Psoas muscle (tissue), 8 donors: ENCODE data around the gene MTMR3. TPM values are rescaled to one million over a fixed set of nuclear protein-coding genes. Genes with fewer than 3 reads are reported as not detected.

ENCODE experiments used
- ATAC-seq, 4 donors: fragments of 200-7000 bp; cut with Tn5 transposase; one replicate each; pipeline ENCODE4 v1.9.1; 2020; ENCODE audit warnings: moderate library complexity in 3 of 4, mild to moderate bottlenecking in 2 of 4
- DNase-seq, 2 donors: peaks; one replicate each; pipeline ENCODE4 v3.0.0-alpha.2; 2020
- H3K27ac ChIP-seq: fragments of 200-600 bp; one replicate; pipeline ENCODE4 v1.8.0; 2022
- H3K27me3 ChIP-seq, 3 donors: fragments of 200-600 bp in 1 of 3; one replicate each; pipeline versions ENCODE4 v1.6.1 to v1.8.0; 2013 to 2022; ENCODE audit warnings: low read length in 2 of 3, mild to moderate bottlenecking in 2 of 3, moderate library complexity in 1 of 3; ENCODE audit not compliant: insufficient read depth in 3 of 3
- H3K36me3 ChIP-seq, 2 donors: fragments of 200-600 bp in 1 of 2; one replicate each; pipeline versions ENCODE4 v1.6.1 to v1.8.0; 2013 to 2022; ENCODE audit warnings: low read depth in 1 of 2, mild to moderate bottlenecking in 1 of 2, moderate library complexity in 1 of 2; ENCODE audit not compliant: insufficient read depth in 1 of 2
- H3K4me1 ChIP-seq: fragments of 200-600 bp; one replicate; pipeline ENCODE4 v1.8.0; 2022
- H3K4me3 ChIP-seq: fragments of 200-600 bp; one replicate; pipeline ENCODE4 v1.8.0; 2022; ENCODE audit warnings: mild to moderate bottlenecking
- H3K9me3 ChIP-seq: fragments of 200-600 bp; one replicate; pipeline ENCODE4 v1.8.0; 2022
- WGBS, 3 donors: extraction: QIAGEN DNeasy Blood & Tissue Kit; methylation state at CpG; one replicate each; pipeline versions ENCODE4 v1.1.6 to v1.1.7; 2013; 5-methylcytosine and 5-hydroxymethylcytosine counted together
- intact Hi-C, 2 donors: fragments of 100-400 bp; cut with DNase I; formaldehyde crosslinking; loops; one replicate each; pipeline versions ENCODE4 v1.11.0 to v1.14.2; 2022
- polyA plus RNA-seq, 3 donors: library from polyadenylated mRNA; stranded (reverse); fragments of 200-250 nt; gene quantifications; one replicate each; pipeline ENCODE4 v1.2.3, GENCODE V29; 2013
- total RNA-seq, 4 donors: library from RNA; stranded (reverse); fragmentation: NEBNext Ultra II Directional in 2 of 4; extraction: Animal tissue kit (Norgen Biotek cat#: 25700) in 2 of 4; gene quantifications; one replicate each; pipeline versions ENCODE4 v1.2.1 to v1.2.4, GENCODE V29; 2021 to 2023
- TF ChIP-seq, protein P1 (sequence below): fragments of 200-600 bp; IDR thresholded peaks from one replicate; pipeline ENCODE4 v1.8.0; 2022; ENCODE audit warnings: antibody characterized with exemption
- donor health status: healthy with polysubstance abuse.
- donor health status: DM: no; HTN: no; CAD: no; lungs with moderate emphysema.
- donor health status: Bipolar disorder and iron deficiency.
- donor health status: healthy.
- donor health status: DM: yes; HTN: yes; CAD: no.
- donor health status: DM: no; HTN: no; CAD: no.
- donor health status: DM: no; HTN: no; CAD: no.
- donor health status: DM: yes; HTN: yes; CAD: no.

MTMR3 gene
- total and polyA plus RNA-seq, 7 donors, result 7.8 to 37.9 (median 31.8) TPM

DNA sequence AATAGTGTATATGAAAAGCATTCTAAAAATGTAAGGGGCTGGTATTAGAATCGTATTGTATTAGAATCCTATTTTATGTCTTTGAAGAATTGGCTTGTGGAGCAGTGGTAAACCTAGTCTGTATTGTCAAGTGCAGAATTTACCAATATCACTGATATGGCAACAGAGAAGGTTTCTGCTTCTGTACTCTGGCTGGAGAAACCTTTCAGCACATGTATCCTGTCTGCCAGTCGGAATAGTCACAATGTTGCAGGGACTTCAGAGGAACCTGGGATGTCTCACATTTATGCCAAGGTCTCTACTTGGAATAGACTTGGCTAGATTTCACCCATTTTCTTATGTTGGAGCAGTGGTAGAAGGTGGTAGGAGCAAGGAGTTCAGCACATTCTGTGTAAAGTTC lies 4.4 kb downstream of the MTMR3 start:
- Histone ChIP-seq H3K9me3 (no peaks in the 10 kb centered on the region), H3K36me3 (no peaks in the 10 kb centered on the region), H3K27me3 (no peaks in the 10 kb centered on the region), H3K4me3 (peak overlapping the region; percentile 22), H3K4me1 (peaks cover 62% of the 10 kb centered on the region), H3K27ac (peak overlapping the region; percentile 50)
- intact Hi-C loops, result no loop called here
- ATAC-seq (no peak), DNase-seq (no peak)
- TF ChIP-seq, protein P1, sequence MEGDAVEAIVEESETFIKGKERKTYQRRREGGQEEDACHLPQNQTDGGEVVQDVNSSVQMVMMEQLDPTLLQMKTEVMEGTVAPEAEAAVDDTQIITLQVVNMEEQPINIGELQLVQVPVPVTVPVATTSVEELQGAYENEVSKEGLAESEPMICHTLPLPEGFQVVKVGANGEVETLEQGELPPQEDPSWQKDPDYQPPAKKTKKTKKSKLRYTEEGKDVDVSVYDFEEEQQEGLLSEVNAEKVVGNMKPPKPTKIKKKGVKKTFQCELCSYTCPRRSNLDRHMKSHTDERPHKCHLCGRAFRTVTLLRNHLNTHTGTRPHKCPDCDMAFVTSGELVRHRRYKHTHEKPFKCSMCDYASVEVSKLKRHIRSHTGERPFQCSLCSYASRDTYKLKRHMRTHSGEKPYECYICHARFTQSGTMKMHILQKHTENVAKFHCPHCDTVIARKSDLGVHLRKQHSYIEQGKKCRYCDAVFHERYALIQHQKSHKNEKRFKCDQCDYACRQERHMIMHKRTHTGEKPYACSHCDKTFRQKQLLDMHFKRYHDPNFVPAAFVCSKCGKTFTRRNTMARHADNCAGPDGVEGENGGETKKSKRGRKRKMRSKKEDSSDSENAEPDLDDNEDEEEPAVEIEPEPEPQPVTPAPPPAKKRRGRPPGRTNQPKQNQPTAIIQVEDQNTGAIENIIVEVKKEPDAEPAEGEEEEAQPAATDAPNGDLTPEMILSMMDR, result no peak
- 20 to 22% (median 21%) methylated on average over 2 of the region's 2 CpGs for WGBS, 3 donors

DNA sequence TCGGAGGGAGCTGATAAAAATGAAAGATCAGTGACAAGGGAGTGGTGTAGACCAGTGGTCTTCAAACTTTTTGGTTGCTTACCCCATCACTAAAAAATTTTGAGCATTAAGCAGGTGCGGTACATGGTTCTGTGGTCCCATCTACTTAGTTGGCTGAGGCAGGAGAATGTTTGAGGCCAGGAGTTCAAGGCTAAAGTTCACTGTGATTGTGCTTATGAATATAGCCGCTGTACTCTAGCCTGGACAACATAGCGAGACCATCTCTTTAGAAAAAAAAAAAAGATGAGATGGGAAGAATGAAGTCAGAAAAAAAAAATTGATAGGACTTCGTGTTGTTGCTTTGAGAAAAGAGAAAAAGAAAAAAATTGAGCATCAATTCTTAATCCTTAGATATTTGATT lies 7.8 kb downstream of the MTMR3 start:
- Histone ChIP-seq H3K4me1 (peaks cover 75% of the 10 kb centered on the region), H3K9me3 (no peaks in the 10 kb centered on the region), H3K27ac (peak overlapping the region; percentile 13), H3K27me3 (no peaks in the 10 kb centered on the region), H3K4me3 (no peak overlapping the region), H3K36me3 (no peaks in the 10 kb centered on the region)
- DNase-seq (no peak), ATAC-seq (no peak)
- WGBS, 3 donors, result 81 to 92% (median 84%) methylated on average over 5 of the region's 5 CpGs
- intact Hi-C loops, result no loop called here
- TF ChIP-seq, protein P1, result no peak

DNA sequence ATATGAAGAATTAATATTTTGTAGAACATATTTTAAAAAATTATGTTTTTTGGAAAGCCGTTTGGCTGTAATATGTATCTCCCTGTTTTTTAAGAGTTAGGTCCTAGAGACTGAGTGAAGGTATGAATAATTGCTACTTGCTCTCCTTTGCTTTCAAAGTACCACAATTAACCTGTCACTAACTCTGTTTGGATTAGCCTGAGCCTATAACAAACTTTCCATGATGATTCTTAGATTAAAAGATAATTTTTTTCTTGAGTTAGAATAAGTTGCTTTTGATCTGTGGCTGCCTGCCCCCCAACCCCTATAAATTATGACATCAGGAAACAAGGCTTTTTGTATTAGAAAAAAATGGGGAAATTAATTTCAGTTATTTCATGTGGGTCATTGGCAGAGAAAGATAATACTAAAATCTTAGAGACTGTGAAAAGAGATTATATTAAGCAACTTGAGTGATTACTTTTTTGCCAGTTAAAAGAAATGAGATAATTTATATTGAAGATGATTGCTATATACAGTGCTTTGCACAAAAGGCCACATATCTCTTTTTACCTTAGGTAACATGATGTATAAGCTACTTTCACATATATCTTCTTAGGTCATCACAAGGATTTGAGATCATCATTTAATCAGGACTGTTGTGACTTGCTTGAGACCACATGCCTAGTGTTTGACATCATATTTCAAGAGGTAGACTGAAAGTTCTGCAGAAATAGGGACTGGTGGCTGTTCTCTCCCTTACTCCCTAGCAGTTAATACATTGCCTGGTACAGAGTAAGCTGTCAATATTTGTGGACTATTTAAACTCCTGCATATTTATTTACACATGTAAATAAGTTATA lies 9.6 kb downstream of the MTMR3 start:
- TF ChIP-seq, protein P1, result no peak
- Histone ChIP-seq H3K9me3 (no peaks in the 10 kb centered on the region), H3K27me3 (no peaks in the 10 kb centered on the region), H3K4me1 (peaks cover 58% of the 10 kb centered on the region), H3K4me3 (no peak overlapping the region), H3K27ac (peak overlapping the region; percentile 51), H3K36me3 (no peaks in the 10 kb centered on the region)
- intact Hi-C loops, result no loop called here
- no peak for DNase-seq
- 65 to 94% (median 72%) methylated on average over 1 of the region's 1 CpG for WGBS, 3 donors
- no peak for ATAC-seq

DNA sequence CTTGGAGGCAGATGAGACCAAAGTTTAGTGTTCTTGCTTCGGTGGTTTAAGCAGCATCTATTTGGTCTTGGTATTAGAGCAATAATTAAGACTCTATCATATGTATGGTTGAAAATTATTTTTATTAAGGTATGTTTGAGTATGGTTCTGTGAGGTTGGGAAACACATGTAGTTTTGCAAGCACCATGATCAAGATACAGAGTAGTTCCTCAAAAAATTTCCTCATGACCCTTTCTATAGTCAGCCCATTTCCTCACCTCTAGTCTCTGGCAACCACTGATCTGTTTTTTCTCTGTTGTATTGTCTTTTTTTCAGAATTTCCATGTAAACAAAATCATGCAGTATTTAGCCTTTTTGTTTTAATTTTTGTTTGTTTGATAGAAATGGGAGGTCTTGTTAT lies 18.4 kb downstream of the MTMR3 start:
- intact Hi-C loops, result loop anchor here in 1 of 2 donors (10.0 kb wide), 1 partner anchor 63 kb away; no protein-coding TSS in a partner anchor
- H3K4me3 ChIP-seq, result no peak overlapping the region
- H3K36me3 ChIP-seq, result no peaks in the 10 kb centered on the region
- H3K4me1 ChIP-seq, result peaks cover 56% of the 10 kb centered on the region
- no peak for ATAC-seq
- TF ChIP-seq, protein P1, result no peak
- DNase-seq, result no peak
- H3K27me3 ChIP-seq, result no peaks in the 10 kb centered on the region
- WGBS, 3 donors, result 90 to 100% (median 93%) methylated on average over 1 of the region's 1 CpG
- no peak overlapping the region for H3K27ac ChIP-seq
- H3K9me3 ChIP-seq, result no peaks in the 10 kb centered on the region
